GM12891 (cell line): ENCODE data around the gene CYP17A1.

ENCODE experiments used
- PAX5 ChIP-seq: IDR thresholded peaks from 2 replicates; pipeline ENCODE4 v1.6.1; 2011; ENCODE audit warnings: low read length, moderate library complexity, mild to moderate bottlenecking; ENCODE audit not compliant: insufficient read depth, severe bottlenecking
- POLR2A ChIP-seq: IDR thresholded peaks from 2 replicates; pipeline ENCODE4 v1.6.1; 2011; ENCODE audit warnings: low read depth, low read length, control low read depth
- POLR2AphosphoS5 ChIP-seq: IDR thresholded peaks from 2 replicates; pipeline ENCODE4 v1.6.1; 2011; ENCODE audit warnings: low read depth, low read length, control low read depth
- SPI1 ChIP-seq: IDR thresholded peaks from 2 replicates; pipeline ENCODE4 v1.6.1; 2011; ENCODE audit warnings: low read depth, low read length, control low read depth
- TAF1 ChIP-seq: IDR thresholded peaks from 2 replicates; pipeline ENCODE4 v1.6.1; 2011; ENCODE audit warnings: low read depth, low read length, control low read depth

- TF ChIP-seq POLR2AphosphoS5 (no peak), POLR2A (no peak), TAF1 (no peak), SPI1 (no peak), PAX5 (no peak)
Observed at GRCh38 chr10:102845352-102845902, 8.2 kb upstream of the CYP17A1 start.
